IMR-90 (cell line): ENCODE results near the gene KDM2B. TPM values are rescaled to one million over a fixed set of nuclear protein-coding genes. Genes with fewer than 3 reads are reported as not detected.

Experiments
- ATAC-seq: fragments of 200-7000 bp; cut with Tn5 transposase; 2 replicates; pipeline ENCODE4 v1.9.1; 2020; ENCODE audit warnings: low read depth, mild to moderate bottlenecking, moderate library complexity
- BruUV-seq: library from RNA; stranded (reverse); fragments of 400-500 nt; replicated peaks from 2 replicates; lab custom pipeline; 2021; lab: Mats Ljungman, UMichigan
- CTCF ChIA-PET: fragments of 300-600 bp; formaldehyde crosslinking; extraction: SDS; loops from one replicate; lab custom pipeline; 2021; ENCODE audit warnings: antibody characterized with exemption; lab: Yijun Ruan, JAX
- POLR2A ChIA-PET: fragments of 300-600 bp; sonication (Branson Sonifier 250); formaldehyde crosslinking; loops from one replicate; lab custom pipeline; 2022; ENCODE audit warnings: antibody characterized with exemption; ENCODE audit not compliant: unreplicated experiment; lab: Charles Lee
- DNase-seq: peaks from one replicate; pipeline ENCODE4 v3.0.0; 2013
- H2AFZ ChIP-seq: replicated peaks from 2 replicates; pipeline ENCODE3; 2013; ENCODE audit warnings: low read length, mild to moderate bottlenecking; ENCODE audit not compliant: poor library complexity
- H2AK5ac ChIP-seq: 2 replicates; pipeline ENCODE4 v1.6.1; 2013; ENCODE audit warnings: low read depth, low read length, inconsistent platforms
- H2AK9ac ChIP-seq: replicated peaks from 2 replicates; pipeline ENCODE3; 2013; ENCODE audit warnings: mild to moderate bottlenecking, low read depth, low read length, moderate library complexity; ENCODE audit not compliant: poor library complexity
- H2BK120ac ChIP-seq: 2 replicates; pipeline ENCODE4 v1.6.1; 2013; ENCODE audit warnings: low read depth, low read length, inconsistent platforms
- H2BK15ac ChIP-seq: 3 replicates; pipeline ENCODE4 v1.6.1; 2013; ENCODE audit warnings: low read depth, low read length, inconsistent platforms
- H2BK20ac ChIP-seq: 2 replicates; pipeline ENCODE4 v1.6.1; 2013; ENCODE audit warnings: low read depth, mild to moderate bottlenecking, inconsistent platforms, low read length, moderate library complexity
- H2BK5ac ChIP-seq: 2 replicates; pipeline ENCODE4 v1.6.1; 2013; ENCODE audit warnings: mild to moderate bottlenecking, low read depth, low read length, inconsistent platforms; ENCODE audit not compliant: poor library complexity, severe bottlenecking
- H3K14ac ChIP-seq: replicated peaks from 2 replicates; pipeline ENCODE4 v1.6.1; 2013; ENCODE audit warnings: low read depth, low read length, inconsistent platforms
- H3K18ac ChIP-seq: 2 replicates; pipeline ENCODE4 v1.6.1; 2013; ENCODE audit warnings: low read depth, low read length, control low read depth
- H3K23ac ChIP-seq: 2 replicates; pipeline ENCODE4 v1.6.1; 2013; ENCODE audit warnings: low read depth, low read length, inconsistent platforms
- H3K27ac ChIP-seq: 2 replicates; pipeline ENCODE4 v1.5.1; 2013; ENCODE audit warnings: mild to moderate bottlenecking, control low read depth, low read length; ENCODE audit not compliant: insufficient read depth
- H3K27me3 ChIP-seq: 2 replicates; pipeline ENCODE4 v1.6.1; 2013; ENCODE audit warnings: low read length; ENCODE audit not compliant: control insufficient read depth, insufficient read depth
- H3K36me3 ChIP-seq: 2 replicates; pipeline ENCODE4 v1.6.1; 2013; ENCODE audit warnings: low read length, mixed read lengths; ENCODE audit not compliant: control insufficient read depth, insufficient read depth
- H3K4ac ChIP-seq: 2 replicates; pipeline ENCODE4 v1.6.1; 2013; ENCODE audit warnings: low read depth, low read length, inconsistent platforms
- H3K4me1 ChIP-seq: 2 replicates; pipeline ENCODE4 v1.6.1; 2013; ENCODE audit warnings: low read length, mixed read lengths; ENCODE audit not compliant: control insufficient read depth, insufficient read depth
- H3K4me2 ChIP-seq: 2 replicates; pipeline ENCODE4 v1.6.1; 2013; ENCODE audit warnings: low read depth, mild to moderate bottlenecking, control low read depth, low read length, moderate library complexity
- H3K4me3 ChIP-seq: 2 replicates; pipeline ENCODE4 v1.5.1; 2013; ENCODE audit warnings: low read depth, mild to moderate bottlenecking, control low read depth, low read length, moderate library complexity; ENCODE audit not compliant: insufficient read depth
- H3K56ac ChIP-seq: 2 replicates; pipeline ENCODE4 v1.6.1; 2013; ENCODE audit warnings: low read length, inconsistent platforms; ENCODE audit not compliant: insufficient read depth; ENCODE audit errors: extremely low read depth
- H3K79me1 ChIP-seq, 2 experiments: 2 replicates each; pipeline ENCODE4 v1.6.1; 2013; ENCODE audit warnings: low read length in 2 of 2, inconsistent platforms in 1 of 2, low read depth in 1 of 2
- H3K9ac ChIP-seq: 2 replicates; pipeline ENCODE4 v1.6.1; 2013; ENCODE audit warnings: low read depth, low read length, control low read depth
- H3K9me1 ChIP-seq: 2 replicates; pipeline ENCODE4 v1.6.1; 2013; ENCODE audit warnings: low read length, inconsistent platforms; ENCODE audit not compliant: insufficient read depth
- H3K9me3 ChIP-seq: 2 replicates; pipeline ENCODE4 v1.6.1; 2013; ENCODE audit warnings: low read length; ENCODE audit not compliant: control insufficient read depth, insufficient read depth
- H4K20me1 ChIP-seq: 2 replicates; pipeline ENCODE4 v1.6.1; 2013; ENCODE audit warnings: low read length, inconsistent platforms; ENCODE audit not compliant: insufficient read depth
- H4K5ac ChIP-seq: 2 replicates; pipeline ENCODE4 v1.6.1; 2013; ENCODE audit warnings: mild to moderate bottlenecking, low read depth, low read length, control low read depth
- H4K8ac ChIP-seq, 2 experiments: 2 replicates each; pipeline ENCODE4 v1.6.1; 2013; ENCODE audit warnings: low read depth in 2 of 2, low read length in 2 of 2, control low read depth in 1 of 2, inconsistent platforms in 1 of 2
- H4K91ac ChIP-seq: 2 replicates; pipeline ENCODE4 v1.6.1; 2013; ENCODE audit warnings: low read depth, low read length, inconsistent platforms; ENCODE audit not compliant: insufficient read depth
- BHLHE40 ChIP-seq: fragments of 150-350 bp; IDR thresholded peaks from 2 replicates; pipeline ENCODE4 v1.6.1; 2016; ENCODE audit warnings: mild to moderate bottlenecking, low read depth, low read length
- CEBPB ChIP-seq: IDR thresholded peaks from 2 replicates; pipeline ENCODE4 v1.6.1; 2012; ENCODE audit warnings: low read depth, low read length, improper control_type of control experiment
- CHD1 ChIP-seq: IDR thresholded peaks from 2 replicates; pipeline ENCODE4 v1.6.1; 2012; ENCODE audit warnings: low read depth, low read length, improper control_type of control experiment
- CTCF ChIP-seq: conservative IDR thresholded peaks from 2 replicates; pipeline ENCODE4 v1.5.1; 2012; ENCODE audit warnings: mild to moderate bottlenecking, low read depth, low read length, improper control_type of control experiment
- FOS ChIP-seq: fragments of 150-350 bp; IDR thresholded peaks from 2 replicates; pipeline ENCODE4 v1.6.1; 2016; ENCODE audit warnings: low read depth, low read length
- MAFK ChIP-seq: IDR thresholded peaks from 2 replicates; pipeline ENCODE4 v1.6.1; 2012; ENCODE audit warnings: low read depth, low read length, improper control_type of control experiment
- MAZ ChIP-seq: IDR thresholded peaks from 2 replicates; pipeline ENCODE4 v1.6.1; 2012; ENCODE audit warnings: low read depth, mild to moderate bottlenecking, low read length, improper control_type of control experiment, moderate library complexity, borderline replicate concordance
- MXI1 ChIP-seq: IDR thresholded peaks from 2 replicates; pipeline ENCODE4 v1.6.1; 2012; ENCODE audit warnings: low read depth, mild to moderate bottlenecking, low read length, moderate library complexity, borderline replicate concordance
- NFE2L2 ChIP-seq: fragments of 150-350 bp; IDR thresholded peaks from 2 replicates; pipeline ENCODE4 v1.6.1; 2016; ENCODE audit warnings: low read depth, mild to moderate bottlenecking, low read length
- POLR2A ChIP-seq: IDR thresholded peaks from 2 replicates; pipeline ENCODE4 v1.6.1; 2012; ENCODE audit warnings: mild to moderate bottlenecking, low read depth, low read length
- RAD21 ChIP-seq: IDR thresholded peaks from 2 replicates; pipeline ENCODE4 v1.6.1; 2012; ENCODE audit warnings: low read length, improper control_type of control experiment
- RCOR1 ChIP-seq: IDR thresholded peaks from 2 replicates; pipeline ENCODE4 v1.6.1; 2012; ENCODE audit warnings: mild to moderate bottlenecking, low read length, improper control_type of control experiment; ENCODE audit not compliant: insufficient replicate concordance
- RFX5 ChIP-seq: IDR thresholded peaks from 2 replicates; pipeline ENCODE4 v1.8.0; 2012; ENCODE audit warnings: low read depth, mild to moderate bottlenecking, low read length, moderate library complexity
- SMC3 ChIP-seq: fragments of 150-350 bp; IDR thresholded peaks from 2 replicates; pipeline ENCODE4 v1.6.1; 2016; ENCODE audit warnings: low read depth, mild to moderate bottlenecking, antibody characterized with exemption, low read length, moderate library complexity
- USF2 ChIP-seq: fragments of 150-350 bp; IDR thresholded peaks from 2 replicates; pipeline ENCODE4 v1.6.1; 2017; ENCODE audit warnings: mild to moderate bottlenecking, antibody characterized with exemption, low read length, low read depth
- WGBS, 2 experiments: methylation state at CpG; one replicate each; pipeline versions ENCODE4 v1.1.5 to v1.1.7; 2013; ENCODE audit warnings: missing lambda C conversion rate in 2 of 2; ENCODE audit not compliant: insufficient read length in 1 of 2; ENCODE audit errors: extremely low coverage in 2 of 2; 5-methylcytosine and 5-hydroxymethylcytosine counted together
- dilution Hi-C: fragments of 300-500 bp; cut with HindIII; formaldehyde crosslinking; loops from one replicate; pipeline ENCODE4 v1.14.3; 2018; ENCODE audit warnings: low sequenced_read_pairs; ENCODE audit not compliant: unreplicated experiment
- in situ Hi-C: fragments of 300-500 bp; cut with MboI; formaldehyde crosslinking; loops from 3 replicates; pipeline ENCODE4 v1.14.3; 2019; ENCODE audit warnings: low sequenced_read_pairs, inconsistent platforms, mixed read lengths
- intact Hi-C: fragments of 100-400 bp; cut with micrococcal nuclease; formaldehyde crosslinking; loops from 2 replicates; pipeline ENCODE4 v1.10.0; 2022
- polyA plus RNA-seq, 3 experiments: library from polyadenylated mRNA; depleted of rRNA; stranded (reverse); fragments of >200 nt; gene quantifications; 2 replicates each; pipeline ENCODE4 v1.2.3, GENCODE V29; 2012; ENCODE audit warnings: low replicate concordance in 1 of 3
- total RNA-seq: library from RNA; depleted of rRNA; stranded (reverse); fragments of >200 nt; gene quantifications from 2 replicates; pipeline ENCODE4 v1.2.3, GENCODE V29; 2012
- TF ChIP-seq, protein P1 (sequence below): fragments of 150-350 bp; IDR thresholded peaks from 2 replicates; pipeline ENCODE4 v1.6.1; 2016; ENCODE audit warnings: low read depth, mild to moderate bottlenecking, low read length, moderate library complexity, borderline replicate concordance

Gene KDM2B
- total and polyA plus RNA-seq, 2 of the 4 experiments (the other 2 are of a cell fraction) = 22.6 to 24.2 TPM

GRCh38 chr12:121514184-121514742 lies 66.6 kb downstream of the KDM2B start:
- dilution Hi-C loops = no loop called here
- 57 to 100% methylated on average over 1 to 5 of the region's 16 CpGs for WGBS, 2 experiments
- Histone ChIP-seq H3K18ac (no peak overlapping the region), H3K9me3 (no peaks in the 10 kb centered on the region), H3K4ac (no peak overlapping the region), H3K79me1 (peaks cover 0 to 4% of the 10 kb centered on the region in 2 experiments; a peak in 1 of 4 replicates), H3K4me1 (no peaks in the 10 kb centered on the region; the same call in 1 of the 2 replicates), H4K91ac (no peak overlapping the region), H3K9ac (no peak overlapping the region), H4K20me1 (no peaks in the 10 kb centered on the region), H3K56ac (no peak overlapping the region), H3K4me2 (no peak overlapping the region), H3K36me3 (peaks cover 26% of the 10 kb centered on the region), H3K27ac (no peak overlapping the region), H4K5ac (no peak overlapping the region), H2BK15ac (no peak overlapping the region), H3K9me1 (peaks cover 3% of the 10 kb centered on the region; the same call in 1 of the 2 replicates), H3K23ac (no peak overlapping the region), H3K4me3 (no peak overlapping the region), H2AFZ (no peak overlapping the region), H3K14ac (no peak overlapping the region), H2AK9ac (no peak overlapping the region), H2BK5ac (no peak overlapping the region), H3K27me3 (no peaks in the 10 kb centered on the region), H2AK5ac (no peak overlapping the region), H4K8ac (no peak overlapping the region), H2BK20ac (no peak overlapping the region), H2BK120ac (no peak overlapping the region)
- no TSS peak for BruUV-seq
- TF ChIP-seq CHD1 = no peak
- no peak for TF ChIP-seq BHLHE40
- no peak for TF ChIP-seq SMC3
- TF ChIP-seq RCOR1 = no peak
- TF ChIP-seq CTCF = no peak
- no peak for TF ChIP-seq MAZ
- TF ChIP-seq, protein P1, sequence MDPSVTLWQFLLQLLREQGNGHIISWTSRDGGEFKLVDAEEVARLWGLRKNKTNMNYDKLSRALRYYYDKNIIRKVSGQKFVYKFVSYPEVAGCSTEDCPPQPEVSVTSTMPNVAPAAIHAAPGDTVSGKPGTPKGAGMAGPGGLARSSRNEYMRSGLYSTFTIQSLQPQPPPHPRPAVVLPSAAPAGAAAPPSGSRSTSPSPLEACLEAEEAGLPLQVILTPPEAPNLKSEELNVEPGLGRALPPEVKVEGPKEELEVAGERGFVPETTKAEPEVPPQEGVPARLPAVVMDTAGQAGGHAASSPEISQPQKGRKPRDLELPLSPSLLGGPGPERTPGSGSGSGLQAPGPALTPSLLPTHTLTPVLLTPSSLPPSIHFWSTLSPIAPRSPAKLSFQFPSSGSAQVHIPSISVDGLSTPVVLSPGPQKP = no peak
- no peak for TF ChIP-seq MAFK
- TF ChIP-seq CEBPB = no peak
- no peak for TF ChIP-seq MXI1
- TF ChIP-seq NFE2L2 = no peak
- TF ChIP-seq POLR2A = no peak
- no peak for TF ChIP-seq FOS
- no peak for TF ChIP-seq RFX5
- no peak for TF ChIP-seq USF2
- no peak for TF ChIP-seq RAD21
- ATAC-seq (no peak), DNase-seq (no peak)
- CTCF ChIA-PET = no interaction called here
- intact Hi-C loops = no loop called here
- in situ Hi-C loops = no loop called here
- POLR2A ChIA-PET = no interaction called here
